ENCODE measurements around the gene RGN. TPM values are rescaled to one million over a fixed set of nuclear protein-coding genes. Genes with fewer than 3 reads are reported as not detected.

The RGN gene
- 10 to 100 TPM in 1 of 2 donors, 1 to 10 TPM in 1; 3.6 to 10.5 TPM for total RNA-seq

GRCh38 chrX:47078129-47079043, at the start of gene RGN:
Gene RGN, plus strand, starts transcription at chrX:47078443. Its CDS starts 2,702 bp downstream, at chrX:47081145.
- peak; percentile 6 for DNase-seq (ENCODE audit: low spot score)
- 31% methylated on average over 24 of the region's 59 CpGs for WGBS
- intact Hi-C loops (cut with DNase I) = no loop called here
- H3K36me3 ChIP-seq = no peaks in the 10 kb centered on the region
- H3K4me1 ChIP-seq (replicated peaks) = no peaks in the 10 kb centered on the region
- no peaks in the 10 kb centered on the region for H3K9me3 ChIP-seq
- no peak for TF ChIP-seq POLR2AphosphoS5 (IDR thresholded peaks at IDR 0.05)
- TF ChIP-seq POLR2A (IDR thresholded peaks at IDR 0.05) = no peak
- no peak for TF ChIP-seq CTCF (IDR thresholded peaks at IDR 0.05)
- no peaks in the 10 kb centered on the region for H3K27me3 ChIP-seq (replicated peaks; ENCODE audit: insufficient read depth)
- peak within 1 kb of the TSS; percentile 38 to 62 for H3K27ac ChIP-seq
- peak within 1 kb of the TSS; percentile 21 to 23 for H3K4me3 ChIP-seq

GRCh38 chrX:47030339-47030738, 47.9 kb upstream of the RGN start:
- no peaks in the 10 kb centered on the region for H3K4me1 ChIP-seq (replicated peaks)
- intact Hi-C loops (cut with DNase I) = loop anchor here (5.0 to 10.0 kb wide), 2 partner anchors 54 to 128 kb away; no protein-coding TSS in a partner anchor
- no peaks in the 10 kb centered on the region for H3K27me3 ChIP-seq (replicated peaks; ENCODE audit: insufficient read depth)
- DNase-seq (ENCODE audit: low spot score) = peak; percentile 39
- no peaks in the 10 kb centered on the region for H3K9me3 ChIP-seq
- H3K27ac ChIP-seq = no peak overlapping the region
- H3K4me3 ChIP-seq = no peak overlapping the region
- TF ChIP-seq POLR2AphosphoS5 (IDR thresholded peaks at IDR 0.05) (no peak), CTCF (IDR thresholded peaks at IDR 0.05) (peak; percentile 22 to 62 (median 52)), POLR2A (IDR thresholded peaks at IDR 0.05) (no peak)
- H3K36me3 ChIP-seq = no peaks in the 10 kb centered on the region

- WGBS = 73% methylated on average over 3 of the region's 5 CpGs
- H3K4me1 ChIP-seq (replicated peaks) = no peaks in the 10 kb centered on the region
- no peaks in the 10 kb centered on the region for H3K27me3 ChIP-seq (replicated peaks; ENCODE audit: insufficient read depth)
- no peak overlapping the region for H3K4me3 ChIP-seq
- TF ChIP-seq POLR2AphosphoS5 (IDR thresholded peaks at IDR 0.05) (no peak), CTCF (IDR thresholded peaks at IDR 0.05) (no peak), POLR2A (IDR thresholded peaks at IDR 0.05) (no peak)
- H3K9me3 ChIP-seq = no peaks in the 10 kb centered on the region
- no peak overlapping the region for H3K27ac ChIP-seq
- intact Hi-C loops (cut with DNase I) = no loop called here
- no peaks in the 10 kb centered on the region for H3K36me3 ChIP-seq
- DNase-seq (ENCODE audit: low spot score) = no peak
Observed at GRCh38 chrX:47047989-47048388, 30.3 kb upstream of the RGN start.

- Histone ChIP-seq H3K4me3 (no peak overlapping the region), H3K4me1 (replicated peaks) (no peaks in the 10 kb centered on the region), H3K9me3 (no peaks in the 10 kb centered on the region), H3K36me3 (no peaks in the 10 kb centered on the region), H3K27ac (no peak overlapping the region), H3K27me3 (replicated peaks; ENCODE audit: insufficient read depth) (no peaks in the 10 kb centered on the region)
- DNase-seq (ENCODE audit: low spot score) = no peak
- 47% methylated on average over 1 of the region's 1 CpG for WGBS
- intact Hi-C loops (cut with DNase I) = no loop called here
- TF ChIP-seq POLR2A (IDR thresholded peaks at IDR 0.05) (no peak), CTCF (IDR thresholded peaks at IDR 0.05) (no peak), POLR2AphosphoS5 (IDR thresholded peaks at IDR 0.05) (no peak)
Observed at GRCh38 chrX:47059142-47059874, 18.9 kb upstream of the RGN start.

All from prostate gland (tissue), 2 donors.